Hepatocyte (in vitro differentiated cells): ENCODE measurements around the gene MYH16. TPM values are rescaled to one million over a fixed set of nuclear protein-coding genes. Genes with fewer than 3 reads are reported as not detected.

Source experiments
- DNase-seq: peaks from one replicate; pipeline ENCODE4 v3.0.0-alpha.2; 2016; ENCODE audit warnings: low spot score
- H2AFZ ChIP-seq: fragments of 200-600 bp; sonication (generic); 2 replicates; pipeline ENCODE4 v1.6.0; 2016; ENCODE audit warnings: antibody characterized with exemption, mild to moderate bottlenecking
- H3K27ac ChIP-seq: fragments of 200-600 bp; sonication (generic); 2 replicates; pipeline ENCODE4 v1.5.1; 2016; ENCODE audit warnings: mild to moderate bottlenecking
- H3K27me3 ChIP-seq: fragments of 200-600 bp; sonication (generic); 2 replicates; pipeline ENCODE4 v1.6.1; 2016
- H3K36me3 ChIP-seq: fragments of 200-600 bp; sonication (generic); replicated peaks from 2 replicates; pipeline ENCODE4 v1.5.1; 2016; ENCODE audit warnings: low read depth; ENCODE audit not compliant: insufficient read depth
- H3K4me1 ChIP-seq: fragments of 200-600 bp; sonication (generic); 2 replicates; pipeline ENCODE4 v1.5.1; 2016; ENCODE audit warnings: mild to moderate bottlenecking, moderate library complexity; ENCODE audit not compliant: insufficient read depth
- H3K4me2 ChIP-seq: fragments of 200-600 bp; sonication (generic); 2 replicates; pipeline ENCODE4 v1.6.0; 2016
- H3K4me3 ChIP-seq: fragments of 200-600 bp; sonication (generic); 2 replicates; pipeline ENCODE4 v1.5.1; 2016; ENCODE audit warnings: mild to moderate bottlenecking
- H3K79me2 ChIP-seq: fragments of 200-600 bp; sonication (generic); 2 replicates; pipeline ENCODE4 v1.6.0; 2017; ENCODE audit warnings: mild to moderate bottlenecking
- H3K9me2 ChIP-seq: fragments of 200-600 bp; sonication (generic); replicated peaks from 2 replicates; pipeline ENCODE4 v1.6.0; 2017; ENCODE audit warnings: mild to moderate bottlenecking; ENCODE audit not compliant: insufficient read depth
- H3K9me3 ChIP-seq: fragments of 200-600 bp; sonication (generic); 2 replicates; pipeline ENCODE4 v1.5.1; 2016; ENCODE audit warnings: low read depth, mild to moderate bottlenecking
- H4K20me1 ChIP-seq: fragments of 200-600 bp; sonication (generic); 2 replicates; pipeline ENCODE4 v1.6.0; 2016; ENCODE audit warnings: mild to moderate bottlenecking; ENCODE audit not compliant: insufficient read depth, poor library complexity, severe bottlenecking
- EZH2 ChIP-seq: fragments of 200-600 bp; sonication (generic); IDR thresholded peaks from 2 replicates; pipeline ENCODE4 v1.6.1; 2016; ENCODE audit warnings: antibody characterized with exemption, mild to moderate bottlenecking, borderline replicate concordance
- EZH2phosphoT487 ChIP-seq: fragments of 200-600 bp; sonication (generic); IDR thresholded peaks from one replicate; pipeline ENCODE4 v1.6.1; 2018; ENCODE audit warnings: antibody characterized with exemption, mild to moderate bottlenecking, low read depth, moderate library complexity; ENCODE audit not compliant: unreplicated experiment, severe bottlenecking
- WGBS: methylation state at CpG from one replicate; pipeline ENCODE4 v1.1.6; 2016; ENCODE audit warnings: low lambda C conversion rate; ENCODE audit errors: missing lambda C conversion rate; 5-methylcytosine and 5-hydroxymethylcytosine counted together
- polyA plus RNA-seq: library from polyadenylated mRNA; unstranded; fragments of >200 nt; fragmentation: Nextera tagmentation; extraction: Ambion mirVana; gene quantifications from 2 replicates; pipeline ENCODE4 v1.2.1, GENCODE V29; 2016
- total RNA-seq: library from RNA; depleted of rRNA; stranded (reverse); fragments of >200 nt; gene quantifications from 2 replicates; pipeline ENCODE4 v1.2.3, GENCODE V29; 2014
- TF ChIP-seq, protein P1 (sequence below): fragments of 200-600 bp; sonication (generic); IDR thresholded peaks from 2 replicates; pipeline ENCODE4 v1.5.1; 2016; ENCODE audit warnings: antibody characterized with exemption, mild to moderate bottlenecking; ENCODE audit not compliant: poor library complexity

The MYH16 gene
- total and polyA plus RNA-seq, 2 experiments from 2014 or later = 0.13 TPM; not detected in 1

DNA sequence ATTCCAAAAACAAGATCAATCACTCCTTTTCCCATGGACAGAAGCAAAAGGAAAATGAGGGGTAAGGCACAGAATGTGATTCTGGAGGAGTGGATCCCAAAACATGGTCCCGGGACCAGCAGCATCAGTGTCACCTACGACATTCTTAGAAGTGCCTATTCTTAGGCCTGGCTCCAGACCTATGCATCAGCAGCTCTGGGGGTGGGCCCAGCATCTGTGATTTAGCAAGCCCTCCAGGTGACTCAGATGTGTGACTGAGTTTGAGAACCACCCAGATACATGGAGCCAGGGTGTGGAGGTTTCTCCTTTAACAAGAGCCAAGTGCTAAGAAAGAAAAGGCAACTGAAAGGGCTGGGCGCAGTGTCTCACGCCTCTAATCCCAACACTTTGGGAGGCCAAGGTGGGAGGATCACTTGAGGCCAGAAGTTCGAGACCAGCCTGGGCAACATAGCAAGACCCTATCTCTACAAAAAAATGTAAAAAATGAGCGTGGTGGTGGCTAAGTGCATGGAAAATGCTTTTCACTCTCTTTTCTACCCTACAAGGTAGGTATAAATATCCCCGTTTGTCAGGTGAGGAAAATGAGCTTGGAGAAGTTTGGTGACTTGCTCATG, 35.9 kb downstream of the MYH16 start:
- H3K79me2 ChIP-seq = no peaks in the 10 kb centered on the region
- no peaks in the 10 kb centered on the region for H3K4me1 ChIP-seq
- no peak for DNase-seq
- no peak overlapping the region for H3K27ac ChIP-seq
- no peaks in the 10 kb centered on the region for H4K20me1 ChIP-seq
- H3K9me2 ChIP-seq = no peaks in the 10 kb centered on the region
- H3K36me3 ChIP-seq = no peaks in the 10 kb centered on the region
- no peak for TF ChIP-seq EZH2
- TF ChIP-seq, protein P1, sequence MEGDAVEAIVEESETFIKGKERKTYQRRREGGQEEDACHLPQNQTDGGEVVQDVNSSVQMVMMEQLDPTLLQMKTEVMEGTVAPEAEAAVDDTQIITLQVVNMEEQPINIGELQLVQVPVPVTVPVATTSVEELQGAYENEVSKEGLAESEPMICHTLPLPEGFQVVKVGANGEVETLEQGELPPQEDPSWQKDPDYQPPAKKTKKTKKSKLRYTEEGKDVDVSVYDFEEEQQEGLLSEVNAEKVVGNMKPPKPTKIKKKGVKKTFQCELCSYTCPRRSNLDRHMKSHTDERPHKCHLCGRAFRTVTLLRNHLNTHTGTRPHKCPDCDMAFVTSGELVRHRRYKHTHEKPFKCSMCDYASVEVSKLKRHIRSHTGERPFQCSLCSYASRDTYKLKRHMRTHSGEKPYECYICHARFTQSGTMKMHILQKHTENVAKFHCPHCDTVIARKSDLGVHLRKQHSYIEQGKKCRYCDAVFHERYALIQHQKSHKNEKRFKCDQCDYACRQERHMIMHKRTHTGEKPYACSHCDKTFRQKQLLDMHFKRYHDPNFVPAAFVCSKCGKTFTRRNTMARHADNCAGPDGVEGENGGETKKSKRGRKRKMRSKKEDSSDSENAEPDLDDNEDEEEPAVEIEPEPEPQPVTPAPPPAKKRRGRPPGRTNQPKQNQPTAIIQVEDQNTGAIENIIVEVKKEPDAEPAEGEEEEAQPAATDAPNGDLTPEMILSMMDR = no peak
- TF ChIP-seq EZH2phosphoT487 = no peak
- H3K9me3 ChIP-seq = no peaks in the 10 kb centered on the region
- no peak overlapping the region for H3K4me2 ChIP-seq
- no peaks in the 10 kb centered on the region for H3K27me3 ChIP-seq
- H3K4me3 ChIP-seq = no peak overlapping the region
- no peak overlapping the region for H2AFZ ChIP-seq
- WGBS = 90% methylated on average over 7 of the region's 7 CpGs

- Histone ChIP-seq H2AFZ (no peak overlapping the region), H3K4me2 (no peak overlapping the region), H3K79me2 (no peaks in the 10 kb centered on the region), H3K4me1 (no peaks in the 10 kb centered on the region), H3K27me3 (no peaks in the 10 kb centered on the region), H4K20me1 (no peaks in the 10 kb centered on the region), H3K36me3 (no peaks in the 10 kb centered on the region), H3K27ac (no peak overlapping the region), H3K9me3 (no peaks in the 10 kb centered on the region), H3K9me2 (no peaks in the 10 kb centered on the region), H3K4me3 (no peak overlapping the region)
- 85% methylated on average over 7 of the region's 7 CpGs for WGBS
- no peak for DNase-seq
- TF ChIP-seq EZH2 (no peak), EZH2phosphoT487 (no peak)
- TF ChIP-seq, protein P1 = no peak
These were observed 36.5 kb downstream of the MYH16 start for GRCh38 chr7:99309111-99309510.

DNA sequence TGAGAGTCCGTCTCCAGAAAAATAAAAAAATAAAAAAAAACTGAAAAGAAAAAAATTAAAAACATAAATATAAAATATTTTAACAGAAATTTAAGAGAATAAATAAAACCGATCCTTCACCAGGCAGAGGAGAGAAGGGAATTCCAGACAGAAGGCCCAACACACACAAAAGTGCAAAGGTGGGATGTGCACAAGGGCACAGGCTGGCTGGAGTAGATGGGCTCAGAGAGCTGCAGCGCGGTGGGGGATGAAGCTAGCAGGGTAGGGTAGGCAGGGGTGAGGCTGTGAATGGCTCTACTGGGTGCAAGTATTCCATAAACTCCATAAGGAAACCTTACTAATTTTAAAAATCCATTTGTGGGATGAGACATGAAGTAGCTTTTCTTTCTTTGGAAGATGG, 37.4 kb downstream of the MYH16 start:
- TF ChIP-seq EZH2phosphoT487 = no peak
- TF ChIP-seq EZH2 = no peak
- TF ChIP-seq, protein P1 = no peak
- no peak overlapping the region for H2AFZ ChIP-seq
- 95% methylated on average over 4 of the region's 4 CpGs for WGBS
- no peaks in the 10 kb centered on the region for H3K9me2 ChIP-seq
- H3K4me2 ChIP-seq = no peak overlapping the region
- H3K4me3 ChIP-seq = no peak overlapping the region
- no peaks in the 10 kb centered on the region for H3K27me3 ChIP-seq
- no peaks in the 10 kb centered on the region for H3K4me1 ChIP-seq
- H3K9me3 ChIP-seq = no peaks in the 10 kb centered on the region
- no peaks in the 10 kb centered on the region for H3K36me3 ChIP-seq
- DNase-seq = no peak
- no peaks in the 10 kb centered on the region for H4K20me1 ChIP-seq
- H3K79me2 ChIP-seq = no peaks in the 10 kb centered on the region
- H3K27ac ChIP-seq = no peak overlapping the region
